HG03280 (cell line): Measurements from ENCODE around the gene MAB21L4.

ENCODE experiments used
- ATAC-seq: cut with Tn5 transposase; IDR thresholded peaks from one replicate; pipeline ENCODE4 v1.9.1; 2021; ENCODE audit warnings: mild to moderate bottlenecking, moderate library complexity; ENCODE audit not compliant: unreplicated experiment

MAB21L4 gene

GRCh38 chr2:240884745-240885144 lies 11.2 kb downstream of the MAB21L4 start:
- no peak for ATAC-seq

- ATAC-seq, result no peak
Observed at GRCh38 chr2:240884221-240884620, 11.7 kb downstream of the MAB21L4 start.

GRCh38 chr2:240881913-240882312 lies 14.0 kb downstream of the MAB21L4 start:
- ATAC-seq, result no peak

- no peak for ATAC-seq
Observed at GRCh38 chr2:240879105-240879504, 16.9 kb downstream of the MAB21L4 start.

- no peak for ATAC-seq
Observed at GRCh38 chr2:240878341-240878936, 17.5 kb downstream of the MAB21L4 start.

- ATAC-seq, result no peak
Observed at GRCh38 chr2:240877460-240878340, 18.3 kb downstream of the MAB21L4 start.

GRCh38 chr2:240876475-240877251 lies 19.3 kb downstream of the MAB21L4 start:
- no peak for ATAC-seq

- no peak for ATAC-seq
Observed at GRCh38 chr2:240876035-240876474, 19.9 kb downstream of the MAB21L4 start.

GRCh38 chr2:240875228-240876034 lies 20.5 kb downstream of the MAB21L4 start:
- ATAC-seq, result no peak

GRCh38 chr2:240874715-240875227 lies 21.2 kb downstream of the MAB21L4 start:
- ATAC-seq, result no peak

GRCh38 chr2:240873805-240874714 lies 21.9 kb downstream of the MAB21L4 start:
- no peak for ATAC-seq

- no peak for ATAC-seq
Observed at GRCh38 chr2:240873098-240873788, 22.7 kb downstream of the MAB21L4 start.

GRCh38 chr2:240872317-240873097 lies 23.4 kb downstream of the MAB21L4 start:
- ATAC-seq, result no peak

GRCh38 chr2:240871071-240871958 lies 24.6 kb downstream of the MAB21L4 start:
- no peak for ATAC-seq

- no peak for ATAC-seq
Observed at GRCh38 chr2:240869956-240870875, 25.7 kb downstream of the MAB21L4 start.
